ENCODE results near the gene P3H1.

The P3H1 gene

GRCh38 chr1:42741706-42742105 lies 25.1 kb downstream of the P3H1 start:
- H3K27ac ChIP-seq (replicated peaks): no peak overlapping the region
- H3K4me3 ChIP-seq (replicated peaks; ENCODE audit: insufficient read depth, low read length): no peak overlapping the region
- DNase-seq (ENCODE audit: low read depth in 1 of 2, low spot score in 1 of 2): no peak
- TF ChIP-seq SPI1 (IDR thresholded peaks at IDR 0.05; ENCODE audit: borderline replicate concordance, low read depth): no peak
- no peak for TF ChIP-seq CTCF (IDR thresholded peaks at IDR 0.05; ENCODE audit: insufficient read depth, low read length)
- no peak for TF ChIP-seq REST (IDR thresholded peaks at IDR 0.05; ENCODE audit: insufficient replicate concordance, low read depth)
- TF ChIP-seq GABPA (IDR thresholded peaks at IDR 0.05; ENCODE audit: low read depth): no peak
- no peak for TF ChIP-seq POLR2AphosphoS5 (IDR thresholded peaks at IDR 0.05; ENCODE audit: low read depth)
- H3K27me3 ChIP-seq (ENCODE audit: insufficient read depth, poor library complexity, severe bottlenecking): no peaks in the 10 kb centered on the region

GRCh38 chr1:42740851-42741580 lies 25.8 kb downstream of the P3H1 start:
- no peak overlapping the region for H3K4me3 ChIP-seq (replicated peaks; ENCODE audit: insufficient read depth, low read length)
- H3K27ac ChIP-seq (replicated peaks): no peak overlapping the region

More at GRCh38 chr1:42740851-42741580, 25.8 kb downstream of the P3H1 start:
- TF ChIP-seq CTCF (IDR thresholded peaks at IDR 0.05; ENCODE audit: insufficient read depth, low read length): no peak
- TF ChIP-seq REST (IDR thresholded peaks at IDR 0.05; ENCODE audit: insufficient replicate concordance, low read depth): no peak
- no peak for TF ChIP-seq SPI1 (IDR thresholded peaks at IDR 0.05; ENCODE audit: borderline replicate concordance, low read depth)
- TF ChIP-seq GABPA (IDR thresholded peaks at IDR 0.05; ENCODE audit: low read depth): no peak
- no peaks in the 10 kb centered on the region for H3K27me3 ChIP-seq (ENCODE audit: insufficient read depth, poor library complexity, severe bottlenecking)
- no peak for DNase-seq (ENCODE audit: low read depth in 1 of 2, low spot score in 1 of 2)
